OCI-LY7 (cell line): Measurements from ENCODE around the gene GLIS1. TPM values are rescaled to one million over a fixed set of nuclear protein-coding genes. Genes with fewer than 3 reads are reported as not detected.

Experiments used
- BruUV-seq: library from RNA; stranded (reverse); fragments of 400-500 nt; replicated peaks from 2 replicates; lab custom pipeline; 2021; lab: Mats Ljungman, UMichigan
- CTCF ChIA-PET: fragments of 300-600 bp; sonication (Branson Sonifier 250); formaldehyde crosslinking; loops from one replicate; lab custom pipeline; 2022; ENCODE audit warnings: antibody characterized with exemption; ENCODE audit not compliant: unreplicated experiment; lab: Charles Lee
- POLR2A ChIA-PET: fragments of 300-600 bp; sonication (Branson Sonifier 250); formaldehyde crosslinking; loops from one replicate; lab custom pipeline; 2022; ENCODE audit warnings: antibody characterized with exemption; lab: Charles Lee
- DNase-seq: peaks from one replicate; pipeline ENCODE4 v3.0.0-alpha.2; 2015; ENCODE audit warnings: low spot score
- H2AFZ ChIP-seq: fragments of 200-600 bp; sonication (generic), shearing (Covaris generic); 2 replicates; pipeline ENCODE4 v1.6.1; 2014; ENCODE audit warnings: mild to moderate bottlenecking, antibody characterized with exemption, low read length, moderate library complexity
- H3K27ac ChIP-seq: fragments of 200-600 bp; sonication (generic); 2 replicates; pipeline ENCODE4 v1.5.1; 2014; ENCODE audit warnings: mixed run types, low read depth, mild to moderate bottlenecking, moderate library complexity, low read length, inconsistent platforms; ENCODE audit not compliant: poor library complexity, severe bottlenecking
- H3K36me3 ChIP-seq: fragments of 200-600 bp; sonication (generic); 2 replicates; pipeline ENCODE4 v1.6.1; 2014; ENCODE audit warnings: mild to moderate bottlenecking, antibody characterized with exemption, low read length, moderate library complexity, mixed read lengths; ENCODE audit not compliant: insufficient read depth
- H3K4me1 ChIP-seq: fragments of 200-600 bp; sonication (generic); 2 replicates; pipeline ENCODE4 v1.5.1; 2014; ENCODE audit warnings: mild to moderate bottlenecking, low read length; ENCODE audit not compliant: insufficient read depth, poor library complexity, severe bottlenecking
- H3K4me2 ChIP-seq: fragments of 200-600 bp; sonication (generic); 2 replicates; pipeline ENCODE4 v1.6.1; 2014; ENCODE audit warnings: mild to moderate bottlenecking, low read length
- H3K4me3 ChIP-seq: fragments of 200-600 bp; sonication (generic); 2 replicates; pipeline ENCODE4 v1.5.1; 2014; ENCODE audit warnings: mild to moderate bottlenecking, low read depth, low read length; ENCODE audit not compliant: poor library complexity, severe bottlenecking
- H3K79me2 ChIP-seq: fragments of 200-600 bp; sonication (generic); 2 replicates; pipeline ENCODE4 v1.6.1; 2016; ENCODE audit warnings: low read depth, mild to moderate bottlenecking, low read length, moderate library complexity, mixed read lengths; ENCODE audit not compliant: insufficient read depth
- H3K9me2 ChIP-seq: fragments of 200-600 bp; sonication (generic); 2 replicates; pipeline ENCODE4 v1.6.1; 2016; ENCODE audit warnings: mild to moderate bottlenecking, low read length, mixed read lengths; ENCODE audit not compliant: insufficient read depth
- H3K9me3 ChIP-seq: fragments of 200-600 bp; sonication (generic); 2 replicates; pipeline ENCODE4 v1.6.1; 2014; ENCODE audit warnings: mild to moderate bottlenecking, mixed run types, low read length, mixed read lengths
- H4K20me1 ChIP-seq: fragments of 200-600 bp; sonication (generic); 2 replicates; pipeline ENCODE4 v1.6.1; 2014; ENCODE audit warnings: mild to moderate bottlenecking, antibody characterized with exemption, low read length, moderate library complexity, mixed read lengths; ENCODE audit not compliant: insufficient read depth
- CTCF ChIP-seq: fragments of 200-600 bp; sonication (generic); conservative IDR thresholded peaks from 2 replicates; pipeline ENCODE4 v1.5.1; 2014; ENCODE audit warnings: mild to moderate bottlenecking, antibody characterized with exemption, low read length, moderate library complexity, mixed read lengths
- EZH2phosphoT487 ChIP-seq: fragments of 200-600 bp; sonication (generic); IDR thresholded peaks from 2 replicates; pipeline ENCODE4 v1.6.1; 2018; ENCODE audit warnings: low read depth, borderline replicate concordance, mild to moderate bottlenecking, mixed run types, antibody characterized with exemption, low read length, moderate library complexity, mixed read lengths
- intact Hi-C: fragments of 100-400 bp; cut with micrococcal nuclease; formaldehyde crosslinking; loops from one replicate; pipeline ENCODE4 v1.10.0; 2022; ENCODE audit not compliant: unreplicated experiment
- total RNA-seq, 2 experiments: library from RNA; depleted of rRNA in 1 of 2; stranded (reverse); fragments of >200 nt in 1 of 2; shearing (Covaris generic) in 1 of 2; gene quantifications; 2 replicates each; pipeline ENCODE4 v1.2.3, GENCODE V29; 2014 to 2022

GLIS1 gene
- total RNA-seq, 2 experiments from 2014 or later, result not detected

GRCh38 chr1:53740621-53741105, 1.7 kb upstream of the GLIS1 start:
- Histone ChIP-seq H4K20me1 (no peaks in the 10 kb centered on the region), H3K4me3 (no peak overlapping the region), H3K36me3 (no peaks in the 10 kb centered on the region), H3K9me2 (no peaks in the 10 kb centered on the region), H3K4me1 (no peaks in the 10 kb centered on the region), H3K9me3 (0 out of 2 replicates have a peak, but pooled peaks cover 4% of the 10 kb centered on the region), H3K79me2 (no peaks in the 10 kb centered on the region), H3K27ac (no peak overlapping the region), H2AFZ (no peak overlapping the region), H3K4me2 (no peak overlapping the region)
- intact Hi-C loops, result no loop called here
- no TSS peak for BruUV-seq
- TF ChIP-seq EZH2phosphoT487 (no peak), CTCF (no peak)
- CTCF ChIA-PET, result no interaction called here
- DNase-seq, result no peak
- POLR2A ChIA-PET, result interaction anchor here (0.6 to 0.7 kb wide), 2 partner anchors 115 to 644 kb away, joined by 3 to 4 read pairs; no protein-coding TSS in a partner anchor

- DNase-seq, result no peak
- CTCF ChIA-PET, result no interaction called here
- H4K20me1 ChIP-seq, result no peaks in the 10 kb centered on the region
- no peak overlapping the region for H3K27ac ChIP-seq
- H3K4me3 ChIP-seq, result peak overlapping the region; percentile 54
- H3K79me2 ChIP-seq, result no peaks in the 10 kb centered on the region
- H3K9me2 ChIP-seq, result no peaks in the 10 kb centered on the region
- H3K4me2 ChIP-seq, result peak overlapping the region; percentile 56; the same call in 1 of the 2 replicates
- BruUV-seq, result no TSS peak
- TF ChIP-seq EZH2phosphoT487, result no peak
- TF ChIP-seq CTCF, result no peak
- H3K9me3 ChIP-seq, result 0 out of 2 replicates have a peak, but pooled peaks cover 4% of the 10 kb centered on the region
- H2AFZ ChIP-seq, result no peak overlapping the region
- POLR2A ChIA-PET, result no interaction called here
- H3K36me3 ChIP-seq, result no peaks in the 10 kb centered on the region
- intact Hi-C loops, result no loop called here
- no peaks in the 10 kb centered on the region for H3K4me1 ChIP-seq
Measured at GRCh38 chr1:53738205-53739108, 507 bp downstream of the GLIS1 start.
